Effector memory CD4-positive, alpha-beta T cell (primary cell): ENCODE measurements around the gene ACVR1.

Source experiments
- DNase-seq, 3 donors: peaks; one replicate each; pipeline ENCODE4 v3.0.0-alpha.2; 2020
- H3K27ac ChIP-seq: 2 replicates; pipeline ENCODE4 v1.7.0; 2013; ENCODE audit warnings: mild to moderate bottlenecking, low read length, moderate library complexity; ENCODE audit not compliant: insufficient read depth, poor library complexity, severe bottlenecking
- H3K27me3 ChIP-seq: replicated peaks from 2 replicates; pipeline ENCODE4 v1.7.0; 2013; ENCODE audit warnings: mild to moderate bottlenecking, low read length; ENCODE audit not compliant: insufficient read depth, control insufficient read depth, poor library complexity, severe bottlenecking
- H3K36me3 ChIP-seq: 2 replicates; pipeline ENCODE4 v1.7.0; 2013; ENCODE audit warnings: mild to moderate bottlenecking, low read length, moderate library complexity; ENCODE audit not compliant: control insufficient read depth, insufficient read depth
- H3K4me1 ChIP-seq: 2 replicates; pipeline ENCODE4 v1.7.0; 2013; ENCODE audit warnings: low read length, mild to moderate bottlenecking; ENCODE audit not compliant: control insufficient read depth, insufficient read depth, poor library complexity, severe bottlenecking
- H3K4me3 ChIP-seq: 2 replicates; pipeline ENCODE4 v1.7.0; 2013; ENCODE audit warnings: low read length, low read depth, mild to moderate bottlenecking; ENCODE audit not compliant: insufficient read depth, poor library complexity, severe bottlenecking
- H3K9me3 ChIP-seq: 2 replicates; pipeline ENCODE4 v1.7.0; 2013; ENCODE audit warnings: mild to moderate bottlenecking, low read length, moderate library complexity; ENCODE audit not compliant: control insufficient read depth

ACVR1 gene

GRCh38 chr2:157741819-157742484 is 134.2 kb downstream of the ACVR1 start:
- Histone ChIP-seq H3K4me1 (no peaks in the 10 kb centered on the region), H3K4me3 (no peak overlapping the region), H3K27me3 (no peaks in the 10 kb centered on the region), H3K9me3 (no peaks in the 10 kb centered on the region), H3K36me3 (peaks cover 19% of the 10 kb centered on the region), H3K27ac (no peak overlapping the region)
- DNase-seq = no peak

GRCh38 chr2:157737656-157738055 is 138.5 kb downstream of the ACVR1 start:
- Histone ChIP-seq H3K4me1 (no peaks in the 10 kb centered on the region), H3K36me3 (peaks cover 57% of the 10 kb centered on the region), H3K4me3 (no peak overlapping the region), H3K9me3 (no peaks in the 10 kb centered on the region), H3K27ac (no peak overlapping the region), H3K27me3 (no peaks in the 10 kb centered on the region)
- DNase-seq = no peak

- H3K4me3 ChIP-seq = no peak overlapping the region
- no peaks in the 10 kb centered on the region for H3K4me1 ChIP-seq
- no peak overlapping the region for H3K27ac ChIP-seq
- no peaks in the 10 kb centered on the region for H3K27me3 ChIP-seq
- no peak for DNase-seq
- peaks cover 64% of the 10 kb centered on the region for H3K36me3 ChIP-seq
- H3K9me3 ChIP-seq = no peaks in the 10 kb centered on the region
Observed at GRCh38 chr2:157735532-157735931, 140.6 kb downstream of the ACVR1 start.

GRCh38 chr2:157733263-157733662 is 142.9 kb downstream of the ACVR1 start:
- Histone ChIP-seq H3K36me3 (peaks cover 58% of the 10 kb centered on the region), H3K27me3 (no peaks in the 10 kb centered on the region), H3K9me3 (no peaks in the 10 kb centered on the region), H3K4me3 (no peak overlapping the region), H3K4me1 (no peaks in the 10 kb centered on the region), H3K27ac (no peak overlapping the region)
- no peak for DNase-seq

GRCh38 chr2:157732596-157732995 is 143.5 kb downstream of the ACVR1 start:
- H3K27ac ChIP-seq = no peak overlapping the region
- no peak overlapping the region for H3K4me3 ChIP-seq
- H3K27me3 ChIP-seq = no peaks in the 10 kb centered on the region
- DNase-seq = no peak
- H3K4me1 ChIP-seq = no peaks in the 10 kb centered on the region
- no peaks in the 10 kb centered on the region for H3K9me3 ChIP-seq
- peaks cover 51% of the 10 kb centered on the region for H3K36me3 ChIP-seq

GRCh38 chr2:157727693-157728092 is 148.4 kb downstream of the ACVR1 start:
- no peak overlapping the region for H3K27ac ChIP-seq
- H3K4me1 ChIP-seq = no peaks in the 10 kb centered on the region
- no peak for DNase-seq
- H3K9me3 ChIP-seq = peaks cover 4% of the 10 kb centered on the region
- H3K27me3 ChIP-seq = no peaks in the 10 kb centered on the region
- H3K4me3 ChIP-seq = no peak overlapping the region
- peaks cover 7% of the 10 kb centered on the region for H3K36me3 ChIP-seq

- H3K9me3 ChIP-seq = peaks cover 4% of the 10 kb centered on the region
- H3K27me3 ChIP-seq = no peaks in the 10 kb centered on the region
- H3K36me3 ChIP-seq = no peaks in the 10 kb centered on the region
- no peak overlapping the region for H3K27ac ChIP-seq
- DNase-seq = no peak
- H3K4me1 ChIP-seq = no peaks in the 10 kb centered on the region
- no peak overlapping the region for H3K4me3 ChIP-seq
Observed at GRCh38 chr2:157726946-157727345, 149.2 kb downstream of the ACVR1 start.

- no peak overlapping the region for H3K27ac ChIP-seq
Observed at GRCh38 chr2:157725846-157726245, 150.3 kb downstream of the ACVR1 start.

GRCh38 chr2:157722580-157723234 is 153.4 kb downstream of the ACVR1 start:
- no peaks in the 10 kb centered on the region for H3K4me1 ChIP-seq
- H3K4me3 ChIP-seq = no peak overlapping the region
- no peak overlapping the region for H3K27ac ChIP-seq
- H3K36me3 ChIP-seq = no peaks in the 10 kb centered on the region
- DNase-seq = no peak
- no peaks in the 10 kb centered on the region for H3K27me3 ChIP-seq
- H3K9me3 ChIP-seq = peaks cover 4% of the 10 kb centered on the region

More at GRCh38 chr2:157725846-157726245, 150.3 kb downstream of the ACVR1 start:
- H3K27me3 ChIP-seq = no peaks in the 10 kb centered on the region
- DNase-seq = no peak
- H3K9me3 ChIP-seq = peaks cover 4% of the 10 kb centered on the region
- no peaks in the 10 kb centered on the region for H3K4me1 ChIP-seq
- H3K36me3 ChIP-seq = no peaks in the 10 kb centered on the region
- H3K4me3 ChIP-seq = no peak overlapping the region

- peaks cover 4% of the 10 kb centered on the region for H3K9me3 ChIP-seq
Observed at GRCh38 chr2:157720504-157720903, 155.6 kb downstream of the ACVR1 start.

More at GRCh38 chr2:157720504-157720903, 155.6 kb downstream of the ACVR1 start:
- H3K4me3 ChIP-seq = no peak overlapping the region
- H3K27me3 ChIP-seq = no peaks in the 10 kb centered on the region
- DNase-seq = no peak
- H3K36me3 ChIP-seq = no peaks in the 10 kb centered on the region
- H3K27ac ChIP-seq = no peak overlapping the region
- H3K4me1 ChIP-seq = no peaks in the 10 kb centered on the region
